ENCODE measurements around the gene CRISP1.

Gene CRISP1

DNA sequence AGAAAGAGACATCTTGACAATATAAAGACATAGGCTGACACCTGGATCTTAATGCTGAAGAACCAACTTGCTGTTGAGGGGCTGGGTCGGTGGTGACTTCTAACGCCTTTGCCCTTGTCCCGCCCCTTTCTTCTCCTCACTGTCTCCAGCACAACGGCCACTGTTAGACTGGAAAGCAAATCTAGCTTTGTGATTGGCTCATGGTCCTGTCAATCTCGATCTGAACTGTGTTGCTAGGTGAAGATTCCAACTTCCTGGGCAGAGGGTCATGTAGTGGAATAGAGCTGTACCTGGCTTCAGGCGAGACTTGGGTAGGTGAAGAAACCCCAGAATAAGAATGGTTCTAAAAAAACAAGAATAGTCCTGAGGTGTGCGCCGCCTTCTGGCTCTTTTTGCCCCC, 79.2 kb downstream of the CRISP1 start, which contains the start of gene PGK2:
Gene PGK2, minus strand, starts transcription at position 110 of the 400 bp plus-strand sequence. Its CDS starts 98 bp downstream, at position 12.
- H3K4me3 ChIP-seq (ENCODE audit: low read length), result no peak within 1 kb of the TSS
- no peak for DNase-seq (ENCODE audit: low read depth)
- TF ChIP-seq, protein P1, sequence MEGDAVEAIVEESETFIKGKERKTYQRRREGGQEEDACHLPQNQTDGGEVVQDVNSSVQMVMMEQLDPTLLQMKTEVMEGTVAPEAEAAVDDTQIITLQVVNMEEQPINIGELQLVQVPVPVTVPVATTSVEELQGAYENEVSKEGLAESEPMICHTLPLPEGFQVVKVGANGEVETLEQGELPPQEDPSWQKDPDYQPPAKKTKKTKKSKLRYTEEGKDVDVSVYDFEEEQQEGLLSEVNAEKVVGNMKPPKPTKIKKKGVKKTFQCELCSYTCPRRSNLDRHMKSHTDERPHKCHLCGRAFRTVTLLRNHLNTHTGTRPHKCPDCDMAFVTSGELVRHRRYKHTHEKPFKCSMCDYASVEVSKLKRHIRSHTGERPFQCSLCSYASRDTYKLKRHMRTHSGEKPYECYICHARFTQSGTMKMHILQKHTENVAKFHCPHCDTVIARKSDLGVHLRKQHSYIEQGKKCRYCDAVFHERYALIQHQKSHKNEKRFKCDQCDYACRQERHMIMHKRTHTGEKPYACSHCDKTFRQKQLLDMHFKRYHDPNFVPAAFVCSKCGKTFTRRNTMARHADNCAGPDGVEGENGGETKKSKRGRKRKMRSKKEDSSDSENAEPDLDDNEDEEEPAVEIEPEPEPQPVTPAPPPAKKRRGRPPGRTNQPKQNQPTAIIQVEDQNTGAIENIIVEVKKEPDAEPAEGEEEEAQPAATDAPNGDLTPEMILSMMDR (conservative IDR thresholded peaks at IDR 0.05; ENCODE audit: low read length), result no peak

DNA sequence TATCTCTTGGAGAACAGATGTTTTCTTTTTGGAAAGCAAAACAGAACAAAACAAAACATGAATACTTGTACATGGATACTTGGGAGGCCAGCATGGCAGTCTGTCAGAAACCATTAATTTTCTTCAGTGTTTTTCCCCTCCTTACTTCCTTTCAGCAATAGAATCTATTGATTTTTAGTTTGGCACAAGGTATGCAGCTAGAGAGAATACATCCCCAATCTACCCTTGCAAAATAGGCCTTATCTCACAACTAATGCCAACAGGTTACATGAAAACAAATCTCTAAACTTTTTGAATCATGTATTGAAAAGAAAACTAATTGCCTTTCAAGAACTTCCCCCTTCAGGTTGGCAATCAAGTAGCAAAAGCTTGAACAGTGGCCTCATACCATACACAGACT, 82.1 kb downstream of the CRISP1 start:
- DNase-seq (ENCODE audit: low read depth), result no peak
- TF ChIP-seq, protein P1 (conservative IDR thresholded peaks at IDR 0.05; ENCODE audit: low read length), result no peak
- no peak overlapping the region for H3K4me3 ChIP-seq (ENCODE audit: low read length)
